A549 (cell line): ENCODE measurements around the gene STRN. TPM values are rescaled to one million over a fixed set of nuclear protein-coding genes. Genes with fewer than 3 reads are reported as not detected.

ENCODE experiments used
- ATAC-seq, 2 experiments: fragments of 200-7000 bp in 1 of 2; fragments of >200 bp in 1 of 2; cut with Nextera tagmentation in 1 of 2; cut with Tn5 transposase in 1 of 2; 3 replicates each; pipeline versions ENCODE4 v1.8.0 to v1.9.1; 2018 to 2020; ENCODE audit warnings: mild to moderate bottlenecking in 1 of 2, moderate library complexity in 1 of 2
- CTCF ChIA-PET: fragments of 300-600 bp; sonication (Branson Sonifier 250); formaldehyde crosslinking; extraction: SDS; loops from one replicate; lab custom pipeline; 2021; ENCODE audit warnings: antibody characterized with exemption, inconsistent platforms; lab: Yijun Ruan, JAX
- POLR2A ChIA-PET: fragments of 350-600 bp; formaldehyde crosslinking; extraction: SDS; loops from one replicate; lab custom pipeline; 2021; ENCODE audit warnings: antibody characterized with exemption, inconsistent platforms; lab: Yijun Ruan, JAX
- DNase-seq, 2 experiments: peaks; one replicate each; pipeline versions ENCODE4 v3.0.0 to v3.0.0-alpha.2; 2011 to 2016; ENCODE audit warnings: low read depth in 1 of 2, low spot score in 1 of 2
- FAIRE-seq: peaks from 2 replicates; lab custom pipeline; 2011; peaks lifted over from hg19 to GRCh38; lab: Jason Lieb, UNC
- H3K27ac ChIP-seq, 2 experiments: fragments of >200 bp; sonication (Bioruptor Twin); formaldehyde crosslinking; 3 replicates each; pipeline ENCODE4 v1.5.1; 2016 to 2017
- H3K4me1 ChIP-seq: fragments of >200 bp; sonication (Bioruptor Twin); formaldehyde crosslinking; 3 replicates; pipeline ENCODE4 v1.6.1; 2016
- H3K4me2 ChIP-seq: fragments of >200 bp; sonication (Bioruptor Twin); formaldehyde crosslinking; 3 replicates; pipeline ENCODE4 v1.6.1; 2016
- H3K4me3 ChIP-seq: fragments of >200 bp; sonication (Bioruptor Twin); formaldehyde crosslinking; 3 replicates; pipeline ENCODE4 v1.5.1; 2016
- H3K9me3 ChIP-seq: fragments of >200 bp; sonication (Bioruptor Twin); formaldehyde crosslinking; 3 replicates; pipeline ENCODE4 v1.6.1; 2016
- ATOH8 ChIP-seq: fragments of 250-450 bp; sonication (Bioruptor Pico); IDR thresholded peaks from 2 replicates; pipeline ENCODE4 v1.5.0; 2020; ENCODE audit warnings: low read depth, mild to moderate bottlenecking, moderate library complexity
- CEBPB ChIP-seq, 2 experiments: fragments of >200 bp in 1 of 2; sonication (Bioruptor Twin) in 1 of 2; formaldehyde crosslinking in 1 of 2; IDR thresholded peaks; 2 replicates each; pipeline ENCODE4 v1.6.1; 2012 to 2016
- CHD4 ChIP-seq: fragments of 200-600 bp; sonication (generic); IDR thresholded peaks from 2 replicates; pipeline ENCODE4 v1.6.1; 2016; ENCODE audit warnings: antibody characterized with exemption, mild to moderate bottlenecking, borderline replicate concordance
- ELK1 ChIP-seq: fragments of 150-350 bp; IDR thresholded peaks from 2 replicates; pipeline ENCODE4 v1.6.1; 2014; ENCODE audit warnings: low read depth, mild to moderate bottlenecking, low read length
- FOSL2 ChIP-seq, 2 experiments: fragments of 450-650 bp in 1 of 2; fragments of >200 bp in 1 of 2; sonication (Bioruptor Twin) in 1 of 2; formaldehyde crosslinking; IDR thresholded peaks; 2 replicates each; pipeline versions ENCODE4 v1.5.0 to v1.6.1; 2016 to 2020; ENCODE audit warnings: mild to moderate bottlenecking in 1 of 2, moderate library complexity in 1 of 2
- HMGXB4 ChIP-seq: fragments of 250-450 bp; sonication (Bioruptor Pico); IDR thresholded peaks from 2 replicates; pipeline ENCODE4 v1.5.0; 2021; ENCODE audit warnings: mild to moderate bottlenecking, moderate library complexity, borderline replicate concordance
- JUN ChIP-seq, 2 experiments: fragments of >200 bp; sonication (Bioruptor Twin); formaldehyde crosslinking; IDR thresholded peaks; 2 replicates in 1 of 2; 3 replicates in 1 of 2; pipeline ENCODE4 v1.6.1; 2016 to 2017
- KDM5A ChIP-seq: fragments of 200-600 bp; sonication (generic); IDR thresholded peaks from 2 replicates; pipeline ENCODE4 v1.6.1; 2016; ENCODE audit warnings: antibody characterized with exemption, mild to moderate bottlenecking
- NR3C1 ChIP-seq: fragments of >200 bp; sonication (Bioruptor Twin); formaldehyde crosslinking; IDR thresholded peaks from 3 replicates; pipeline ENCODE4 v1.6.1; 2017
- PHF8 ChIP-seq: fragments of 200-600 bp; sonication (generic); IDR thresholded peaks from 2 replicates; pipeline ENCODE4 v1.6.1; 2016; ENCODE audit warnings: low read depth, mild to moderate bottlenecking, antibody characterized with exemption, moderate library complexity, borderline replicate concordance
- REST ChIP-seq: fragments of 200-600 bp; sonication (generic); IDR thresholded peaks from 2 replicates; pipeline ENCODE4 v1.6.1; 2016; ENCODE audit warnings: antibody characterized with exemption, mild to moderate bottlenecking, moderate library complexity
- RNF2 ChIP-seq: fragments of 200-600 bp; sonication (generic); IDR thresholded peaks from 2 replicates; pipeline ENCODE4 v1.6.1; 2016; ENCODE audit warnings: low read depth, mild to moderate bottlenecking, antibody characterized with exemption, moderate library complexity, borderline replicate concordance
- TP53 ChIP-seq: fragments of 250-450 bp; sonication (Bioruptor Pico); IDR thresholded peaks from 2 replicates; pipeline ENCODE4 v1.5.0; 2021; ENCODE audit warnings: mild to moderate bottlenecking, moderate library complexity
- USF2 ChIP-seq: fragments of 450-650 bp; IDR thresholded peaks from 2 replicates; pipeline ENCODE4 v1.6.1; 2014; ENCODE audit warnings: antibody characterized with exemption
- WGBS: methylation state at CpG from one replicate; pipeline ENCODE4 v1.1.6; 2017; ENCODE audit errors: missing lambda C conversion rate; 5-methylcytosine and 5-hydroxymethylcytosine counted together
- polyA plus RNA-seq, 4 experiments: library from polyadenylated mRNA; depleted of rRNA in 3 of 4; stranded (reverse); fragments of >200 nt; fragmentation: RNase III in 1 of 4; extraction: RNeasy Plus Mini Kit Qiagen cat#74134 plus additional on column Dnase treatment in 1 of 4; gene quantifications; 2 replicates in 3 of 4; 3 replicates in 1 of 4; pipeline ENCODE4 v1.2.3, GENCODE V29; 2011 to 2017

Gene STRN
- polyA plus RNA-seq, 2 of the 4 experiments (the other 2 are of a cell fraction): 13.1 to 36.0 TPM

- no peaks in the 10 kb centered on the region for H3K9me3 ChIP-seq
- DNase-seq (no peak), ATAC-seq (no peak), FAIRE-seq (peak; percentile 85)
- no peak overlapping the region for H3K27ac ChIP-seq
- ChIA-PET POLR2A (no interaction called here), CTCF (interaction anchor here (0.7 to 2.4 kb wide), 3 partner anchors 9 to 15 kb away, joined by 3 to 12 read pairs (median 5); no protein-coding TSS in a partner anchor)
- no peak overlapping the region for H3K4me2 ChIP-seq
- H3K4me1 ChIP-seq: peaks cover 11% of the 10 kb centered on the region
- WGBS: 90% methylated on average over 2 of the region's 2 CpGs
- TF ChIP-seq CEBPB (IDR thresholded peaks at IDR 0.05): no peak
- TF ChIP-seq JUN (IDR thresholded peaks at IDR 0.05): no peak
- no peak for TF ChIP-seq TP53
- TF ChIP-seq REST: no peak
- TF ChIP-seq ATOH8: no peak
- H3K4me3 ChIP-seq: no peak overlapping the region
Measured at GRCh38 chr2:36854241-36854640, 112.1 kb downstream of the STRN start.

- H3K4me2 ChIP-seq: no peak overlapping the region
- no peak overlapping the region for H3K27ac ChIP-seq
- ChIA-PET CTCF (interaction anchor here (1.2 to 1.7 kb wide), 2 partner anchors 15 to 68 kb away, joined by 3 to 4 read pairs; no protein-coding TSS in a partner anchor), POLR2A (no interaction called here)
- DNase-seq (no peak), ATAC-seq (no peak), FAIRE-seq (no peak)
- no peak overlapping the region for H3K4me3 ChIP-seq
- WGBS: 95% methylated on average over 8 of the region's 8 CpGs
- no peak for TF ChIP-seq ATOH8
- TF ChIP-seq JUN (IDR thresholded peaks at IDR 0.05): no peak
- TF ChIP-seq ELK1: no peak
- TF ChIP-seq RNF2: no peak
- TF ChIP-seq FOSL2 (IDR thresholded peaks at IDR 0.05): no peak
- no peak for TF ChIP-seq FOSL2 (CRISPR knock-in tag; IDR thresholded peaks at IDR 0.05)
- no peak for TF ChIP-seq KDM5A
- no peak for TF ChIP-seq PHF8
- 0 out of 4 replicates have a peak, but pooled peaks of 1 of the 2 experiments have one; percentile 37 for TF ChIP-seq CEBPB (IDR thresholded peaks at IDR 0.05)
- H3K9me3 ChIP-seq: no peaks in the 10 kb centered on the region
- H3K4me1 ChIP-seq: no peaks in the 10 kb centered on the region
Measured at GRCh38 chr2:36849265-36849664, 117.1 kb downstream of the STRN start.

- DNase-seq: no peak
- ATAC-seq: no peak
- Histone ChIP-seq H3K4me2 (no peak overlapping the region), H3K27ac (no peak overlapping the region), H3K4me1 (no peaks in the 10 kb centered on the region), H3K9me3 (no peaks in the 10 kb centered on the region), H3K4me3 (no peak overlapping the region)
- ChIA-PET POLR2A (no interaction called here), CTCF (no interaction called here)
- no peak for FAIRE-seq
- TF ChIP-seq FOSL2 (IDR thresholded peaks at IDR 0.05) (no peak), FOSL2 (CRISPR knock-in tag; IDR thresholded peaks at IDR 0.05) (no peak), USF2 (no peak), ELK1 (no peak), NR3C1 (no peak), ATOH8 (no peak), CHD4 (no peak), HMGXB4 (CRISPR knock-in tag) (no peak)
Measured at GRCh38 chr2:36843838-36844237, 122.5 kb downstream of the STRN start.
